Cardiac fibroblast (primary cell): Measurements from ENCODE around the gene TAF3.

Source experiments
- DNase-seq, 2 donors: peaks; one replicate each; pipeline versions ENCODE4 v3.0.0 to v3.0.0-alpha.2; 2010; ENCODE audit warnings: low read depth in 2 of 2
- H3K4me3 ChIP-seq, 2 donors: replicated peaks in 1 of 2; 1 replicate in 1 of 2; 2 replicates in 1 of 2; pipeline ENCODE4 v1.5.1; 2011; ENCODE audit warnings: low read depth in 2 of 2, low read length in 2 of 2, mild to moderate bottlenecking in 2 of 2, moderate library complexity in 1 of 2
- TF ChIP-seq, protein P1 (sequence below): IDR thresholded peaks from one replicate; pipeline ENCODE4 v1.5.1; 2011; ENCODE audit warnings: low read depth, mild to moderate bottlenecking, low read length, inconsistent platforms

Gene TAF3

GRCh38 chr10:7855205-7855604, 36.9 kb downstream of the TAF3 start:
- TF ChIP-seq, protein P1, sequence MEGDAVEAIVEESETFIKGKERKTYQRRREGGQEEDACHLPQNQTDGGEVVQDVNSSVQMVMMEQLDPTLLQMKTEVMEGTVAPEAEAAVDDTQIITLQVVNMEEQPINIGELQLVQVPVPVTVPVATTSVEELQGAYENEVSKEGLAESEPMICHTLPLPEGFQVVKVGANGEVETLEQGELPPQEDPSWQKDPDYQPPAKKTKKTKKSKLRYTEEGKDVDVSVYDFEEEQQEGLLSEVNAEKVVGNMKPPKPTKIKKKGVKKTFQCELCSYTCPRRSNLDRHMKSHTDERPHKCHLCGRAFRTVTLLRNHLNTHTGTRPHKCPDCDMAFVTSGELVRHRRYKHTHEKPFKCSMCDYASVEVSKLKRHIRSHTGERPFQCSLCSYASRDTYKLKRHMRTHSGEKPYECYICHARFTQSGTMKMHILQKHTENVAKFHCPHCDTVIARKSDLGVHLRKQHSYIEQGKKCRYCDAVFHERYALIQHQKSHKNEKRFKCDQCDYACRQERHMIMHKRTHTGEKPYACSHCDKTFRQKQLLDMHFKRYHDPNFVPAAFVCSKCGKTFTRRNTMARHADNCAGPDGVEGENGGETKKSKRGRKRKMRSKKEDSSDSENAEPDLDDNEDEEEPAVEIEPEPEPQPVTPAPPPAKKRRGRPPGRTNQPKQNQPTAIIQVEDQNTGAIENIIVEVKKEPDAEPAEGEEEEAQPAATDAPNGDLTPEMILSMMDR, result no peak
- no peak overlapping the region for H3K4me3 ChIP-seq
- DNase-seq, result no peak

GRCh38 chr10:7856678-7857077, 38.4 kb downstream of the TAF3 start:
- H3K4me3 ChIP-seq, result no peak overlapping the region
- DNase-seq, result peak in 1 of 2 donors; percentile 12
- TF ChIP-seq, protein P1, result no peak

- no peak overlapping the region for H3K4me3 ChIP-seq
- TF ChIP-seq, protein P1, result no peak
- peak in 1 of 2 donors; percentile 19 for DNase-seq
Measured at GRCh38 chr10:7857262-7857661, 39.0 kb downstream of the TAF3 start.

DNA sequence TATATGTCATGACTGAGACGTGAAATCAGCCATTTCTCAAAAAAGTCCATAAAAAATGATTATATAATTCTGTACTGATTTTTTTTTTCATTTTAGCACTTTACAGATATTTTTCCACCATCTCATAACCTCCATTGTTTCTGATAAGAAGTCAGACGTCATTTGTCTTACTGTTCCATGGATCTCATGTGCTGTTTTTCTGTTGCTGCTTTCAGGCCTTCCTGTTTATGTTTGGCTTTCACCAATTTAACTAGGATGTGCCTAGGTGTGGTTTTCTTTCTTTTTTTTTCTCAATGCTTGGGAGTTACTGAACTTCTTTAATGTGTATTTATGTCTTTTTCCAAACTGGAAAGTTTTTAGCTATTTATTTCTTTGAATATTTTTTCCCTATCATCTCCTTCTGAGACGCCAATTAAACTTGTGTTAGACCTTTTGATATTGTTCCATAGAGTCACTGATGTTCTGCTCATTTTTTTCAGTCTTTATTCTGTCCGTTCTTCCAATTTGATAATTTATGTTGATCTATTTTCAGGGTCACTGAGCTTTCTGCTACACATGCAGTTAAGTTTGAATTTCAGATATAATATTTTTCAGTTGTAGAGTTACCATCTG, 43.3 kb downstream of the TAF3 start:
- TF ChIP-seq, protein P1, result no peak
- no peak overlapping the region for H3K4me3 ChIP-seq
- DNase-seq, result peak in 1 of 2 donors; percentile 9

DNA sequence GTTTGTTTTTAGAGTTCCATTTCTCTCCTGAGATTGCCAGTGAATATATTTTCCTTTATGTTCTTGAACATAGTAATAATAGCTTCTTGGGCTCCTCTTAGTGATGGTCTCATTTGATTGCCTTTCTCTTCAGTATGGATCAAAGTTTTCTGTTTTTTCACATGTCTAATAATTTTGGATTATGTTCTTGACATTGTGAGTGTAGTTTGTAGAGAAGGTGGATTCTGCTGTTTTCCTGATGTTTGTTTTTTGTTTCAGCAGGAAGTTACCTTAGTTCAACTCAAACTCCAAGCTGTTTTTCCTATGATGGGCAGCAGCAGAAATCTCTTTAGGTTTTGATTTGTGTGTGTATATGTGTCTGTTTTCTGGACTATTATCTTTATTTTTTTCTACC, 43.8 kb downstream of the TAF3 start:
- DNase-seq, result no peak
- H3K4me3 ChIP-seq, result no peak overlapping the region
- TF ChIP-seq, protein P1, result no peak

DNA sequence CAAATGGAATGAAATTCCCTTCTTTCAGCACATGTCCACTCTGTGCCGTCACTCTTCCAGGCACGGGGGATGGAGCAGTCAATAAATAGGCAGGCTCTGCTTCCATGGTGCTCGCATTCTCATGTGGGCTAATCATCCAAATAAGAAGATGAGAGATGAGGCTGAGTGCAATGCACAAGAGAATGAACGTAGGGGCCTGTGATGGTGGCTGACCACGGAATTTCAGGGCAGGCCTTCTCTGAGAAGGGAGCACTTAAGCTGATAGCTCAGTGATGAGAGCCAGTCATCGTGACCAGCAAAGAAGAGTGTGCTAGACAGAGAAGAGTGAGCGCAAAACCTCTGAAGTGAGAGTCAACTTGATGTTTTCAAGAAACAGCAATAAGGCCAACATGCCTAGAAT, 47.9 kb downstream of the TAF3 start:
- no peak for DNase-seq
- TF ChIP-seq, protein P1, result no peak
- no peak overlapping the region for H3K4me3 ChIP-seq

DNA sequence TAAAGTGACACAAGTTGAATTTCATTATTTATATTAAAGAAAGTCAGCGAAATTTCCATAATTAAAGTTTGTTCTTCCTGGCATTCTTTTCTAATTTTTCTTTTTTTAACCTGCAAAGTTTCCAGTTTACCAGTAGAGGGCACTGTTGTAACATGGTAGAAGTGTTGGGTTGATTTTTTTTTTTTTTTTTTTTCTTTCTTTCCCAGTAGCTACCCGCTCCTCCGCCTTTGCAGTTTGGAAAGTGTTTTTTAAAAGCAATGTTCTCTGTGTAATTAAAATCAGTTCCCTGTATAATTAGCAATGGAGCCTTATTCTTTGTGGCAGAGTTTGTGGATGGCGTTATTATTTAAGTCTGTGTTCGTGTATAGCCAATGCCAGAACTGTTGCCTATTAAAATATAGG, 53.7 kb downstream of the TAF3 start:
- TF ChIP-seq, protein P1, result peak; percentile 54

More for the DNA sequence above, 53.7 kb downstream of the TAF3 start:
- H3K4me3 ChIP-seq, result peak overlapping the region; percentile 35 to 44
- peak in 1 of 2 donors; percentile 54 for DNase-seq
